Activated T-cell treated with anti-CD3 and anti-CD28 coated beads for 24 hours (primary cell): ENCODE measurements around the gene SLK.

Source experiments
- DNase-seq: peaks from one replicate; pipeline ENCODE4 v3.0.0-alpha.2; 2020; ENCODE audit warnings: low read depth

Gene SLK

DNA sequence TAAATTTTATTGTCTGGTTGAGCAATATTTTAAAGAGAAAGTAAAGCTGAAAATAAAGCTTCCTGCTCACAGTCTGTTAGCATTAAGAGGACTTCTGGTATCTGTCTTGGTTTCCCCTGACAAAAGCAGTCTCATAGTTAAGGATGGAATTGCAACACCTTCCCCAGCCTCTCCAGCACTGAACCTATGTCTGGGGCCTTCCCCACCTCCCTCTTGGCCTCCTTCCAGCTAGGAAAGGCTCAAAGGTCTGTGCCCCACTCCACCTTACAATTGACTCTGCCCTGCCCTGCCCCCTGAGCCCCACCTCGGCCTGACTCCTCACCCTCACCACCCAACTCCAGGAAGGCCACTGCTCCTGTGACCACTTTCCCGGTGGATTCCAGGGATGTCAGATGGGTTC lies 85.5 kb downstream of the SLK start:
- no peak for DNase-seq

DNA sequence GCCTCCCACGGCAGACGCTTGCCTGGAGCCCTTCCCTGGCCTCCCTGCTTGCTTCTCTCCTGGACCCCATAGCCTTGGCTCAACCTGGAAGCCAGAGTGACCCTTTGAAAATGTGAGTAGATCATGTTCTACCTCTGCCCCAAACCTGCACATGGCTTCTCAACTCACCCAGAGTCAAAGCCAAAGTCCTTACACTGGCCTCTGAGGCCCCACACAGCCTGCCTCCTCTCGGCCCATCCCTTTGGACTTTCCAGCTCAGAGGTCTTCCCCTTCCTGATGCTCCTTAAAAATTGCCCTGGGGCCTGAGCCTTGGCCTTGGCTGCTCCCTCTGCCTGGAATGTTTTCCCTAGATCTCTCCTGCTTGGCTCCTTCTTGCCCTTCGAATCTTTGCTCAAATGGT lies 86.3 kb downstream of the SLK start:
- DNase-seq, result no peak

DNA sequence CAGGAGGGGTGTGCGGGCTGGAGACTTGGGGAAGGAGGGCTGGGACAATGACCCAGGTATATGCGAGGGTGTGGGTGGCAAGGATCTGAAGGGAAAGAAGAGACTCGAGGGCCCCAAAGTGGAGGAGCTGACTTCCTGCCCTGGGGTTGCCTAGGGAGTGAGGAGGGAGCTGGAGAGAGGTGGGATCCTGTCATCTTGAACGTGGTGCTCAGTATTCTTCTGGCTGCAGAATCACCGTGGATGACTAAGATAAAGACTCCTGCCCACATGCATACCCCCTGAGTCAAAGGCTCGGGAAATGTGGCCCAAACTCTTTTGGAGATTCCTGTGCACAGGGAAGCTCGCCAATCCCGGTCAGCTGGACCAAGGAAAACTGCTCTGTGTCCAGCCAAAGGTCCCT lies 87.5 kb downstream of the SLK start:
- no peak for DNase-seq

DNA sequence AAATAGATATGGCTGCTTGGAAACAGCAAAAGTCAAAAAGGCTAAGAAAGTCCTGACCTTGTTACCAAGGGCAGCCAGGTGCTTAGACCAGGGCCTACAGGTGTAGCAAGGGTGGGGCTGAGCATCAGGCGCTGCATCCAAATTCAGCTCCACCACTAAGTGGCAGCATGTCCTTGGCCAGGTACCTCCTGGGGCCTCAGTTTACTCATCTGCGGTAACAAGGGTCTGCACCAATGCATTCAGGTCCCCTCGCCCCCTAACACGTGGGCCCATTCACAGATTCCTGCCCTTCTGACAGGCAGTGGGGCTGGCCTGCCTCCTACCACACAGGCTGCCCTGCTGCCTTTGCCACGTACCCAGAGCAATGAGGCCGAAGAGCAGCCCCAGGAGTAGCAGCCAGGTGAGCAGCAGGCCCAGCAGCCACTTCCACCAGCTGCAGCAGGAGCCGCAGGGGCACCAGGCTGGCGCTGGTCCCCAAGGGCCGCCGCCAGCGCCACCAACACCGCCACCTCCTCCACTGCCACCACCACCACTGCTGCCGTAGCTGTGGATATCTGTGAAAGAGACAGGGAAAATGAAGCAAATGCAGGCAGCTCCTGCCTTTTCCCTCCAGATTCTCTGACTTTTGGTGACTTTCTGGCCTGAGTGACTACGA lies 89.8 kb downstream of the SLK start:
- DNase-seq, result no peak

DNA sequence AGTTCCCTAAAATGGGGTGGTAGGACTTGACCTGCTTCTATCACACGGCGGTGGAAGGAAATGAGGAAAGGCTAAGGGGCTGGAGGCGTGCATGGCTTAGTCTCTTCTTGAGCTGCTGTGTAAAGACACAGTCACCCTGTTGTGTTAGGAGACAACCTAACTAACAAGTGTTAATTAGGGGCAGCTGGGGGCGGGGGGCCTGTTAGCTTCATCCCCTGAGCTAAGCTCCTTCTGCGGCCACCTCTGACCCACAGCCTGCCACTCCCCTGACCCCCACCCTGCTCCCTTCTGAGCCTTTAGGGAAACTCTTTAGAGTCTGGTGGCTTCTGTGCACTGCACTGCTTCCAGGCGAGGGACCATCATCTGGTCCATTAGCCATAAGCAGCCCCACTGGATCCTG lies 90.8 kb downstream of the SLK start:
- no peak for DNase-seq

DNA sequence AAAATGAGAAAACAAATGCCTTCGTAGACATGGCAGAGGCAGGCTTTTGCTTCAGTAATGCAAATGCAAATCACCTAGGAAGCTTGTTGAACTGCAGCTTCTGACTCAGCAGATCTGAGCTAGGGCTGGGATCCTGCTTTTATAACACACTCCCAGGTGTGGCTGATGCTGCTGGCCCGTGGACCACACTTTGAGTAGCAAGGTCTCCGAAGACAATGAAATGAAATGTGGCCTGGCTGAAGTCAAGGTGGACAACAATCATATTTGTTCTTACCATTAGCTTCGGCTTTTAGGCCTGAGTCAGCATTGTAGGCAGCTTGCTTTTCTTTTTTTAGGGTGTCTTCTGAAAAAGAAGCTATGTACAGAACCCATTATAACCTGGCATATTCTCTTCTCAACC lies 92.4 kb downstream of the SLK start:
- DNase-seq, result no peak

DNA sequence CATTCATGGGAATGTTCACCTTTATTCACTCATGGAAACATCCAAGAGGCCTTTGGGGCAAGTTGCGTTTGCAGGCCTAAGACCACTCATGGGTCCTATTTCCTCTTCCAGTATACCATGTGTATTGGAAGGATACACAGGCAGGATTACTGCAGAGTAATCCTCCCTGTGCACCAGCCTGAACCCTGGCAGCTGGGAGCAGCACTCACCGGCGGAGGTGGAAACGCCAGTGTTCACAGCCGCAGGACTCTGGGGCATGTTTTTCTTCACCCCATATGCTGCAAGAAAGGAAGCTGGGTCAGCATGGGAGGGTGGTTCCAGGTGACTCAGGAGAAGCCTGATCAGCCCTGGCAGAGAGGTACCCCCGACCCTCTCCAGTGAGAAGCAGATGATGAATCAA lies 94.3 kb downstream of the SLK start:
- no peak for DNase-seq

DNA sequence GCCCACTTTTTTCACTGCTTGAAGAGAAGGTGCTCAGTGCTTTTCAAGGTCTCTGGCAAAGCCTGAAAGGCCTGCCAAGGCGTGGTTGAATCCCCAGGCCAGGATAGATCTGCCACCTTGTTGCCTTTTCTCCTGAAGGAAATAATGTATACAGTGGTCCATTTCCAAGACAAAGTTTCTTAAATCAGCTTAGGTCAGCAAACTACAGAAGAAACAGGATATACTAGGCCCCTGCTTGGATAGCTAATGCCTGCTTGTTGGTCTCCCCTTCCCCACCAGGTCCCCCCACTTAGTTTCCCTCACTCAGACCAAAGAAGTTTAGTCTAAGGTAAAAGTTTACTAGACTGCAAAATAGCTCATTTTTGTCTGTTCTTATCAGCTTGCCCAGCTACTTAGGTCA lies 98.8 kb downstream of the SLK start:
- no peak for DNase-seq

DNA sequence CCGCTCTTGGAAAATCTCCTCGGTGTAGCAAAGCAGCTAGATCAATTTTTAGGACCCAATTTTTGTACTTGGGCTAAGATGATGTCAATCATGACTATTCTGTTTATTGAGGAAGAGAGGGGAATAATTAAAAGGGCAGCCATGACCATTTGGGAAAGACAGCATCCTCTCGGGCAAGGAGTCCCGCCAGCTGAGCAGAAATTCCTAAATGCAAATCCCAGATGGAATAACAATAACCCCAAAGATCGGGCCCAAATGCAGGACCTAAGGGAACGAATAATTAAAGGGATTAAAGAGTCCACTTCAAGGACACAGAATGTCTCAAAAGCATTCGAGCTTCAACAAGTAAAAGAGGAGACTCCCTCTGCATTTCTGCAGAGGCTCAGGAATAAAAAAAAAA lies 100.0 kb downstream of the SLK start:
- DNase-seq, result no peak

DNA sequence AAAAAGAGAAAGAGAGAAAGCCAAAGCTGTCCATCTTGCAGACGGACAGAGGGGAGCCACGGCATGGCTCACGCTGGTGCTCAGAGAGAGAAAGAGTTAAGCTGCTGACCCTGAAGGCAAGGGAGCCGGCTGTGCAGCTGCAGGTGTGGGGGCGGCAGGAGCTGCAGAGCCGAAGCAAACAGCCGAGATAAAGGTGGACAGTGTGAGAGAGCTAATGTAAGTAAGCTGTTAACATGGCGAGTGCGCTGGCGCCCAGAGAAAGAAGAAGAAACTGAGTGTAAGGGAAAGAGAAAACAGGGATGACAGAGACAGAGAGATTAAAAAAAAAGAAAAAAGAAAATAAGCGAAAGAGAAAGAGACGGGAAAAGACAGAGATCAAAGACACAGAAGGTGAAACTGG lies 100.6 kb downstream of the SLK start:
- no peak for DNase-seq

DNA sequence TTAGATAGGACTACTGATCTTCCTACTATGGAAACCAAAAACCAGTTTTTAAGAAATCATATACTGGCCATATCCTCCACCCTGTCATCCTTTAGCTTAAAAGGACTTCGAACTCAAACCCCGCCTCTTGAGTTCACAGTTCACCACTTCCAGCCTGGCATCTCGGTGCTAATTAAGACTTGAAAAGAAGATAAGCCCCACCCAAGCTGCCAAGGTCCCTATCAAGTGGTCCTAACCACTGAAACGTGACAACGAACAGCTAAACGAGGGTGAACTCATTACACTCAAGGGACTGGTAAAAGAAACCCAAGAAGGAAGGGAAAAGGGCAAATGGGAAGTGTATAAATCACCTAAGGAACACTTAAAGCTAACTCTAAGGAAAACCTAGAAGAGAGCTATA lies 102.7 kb downstream of the SLK start:
- no peak for DNase-seq

DNA sequence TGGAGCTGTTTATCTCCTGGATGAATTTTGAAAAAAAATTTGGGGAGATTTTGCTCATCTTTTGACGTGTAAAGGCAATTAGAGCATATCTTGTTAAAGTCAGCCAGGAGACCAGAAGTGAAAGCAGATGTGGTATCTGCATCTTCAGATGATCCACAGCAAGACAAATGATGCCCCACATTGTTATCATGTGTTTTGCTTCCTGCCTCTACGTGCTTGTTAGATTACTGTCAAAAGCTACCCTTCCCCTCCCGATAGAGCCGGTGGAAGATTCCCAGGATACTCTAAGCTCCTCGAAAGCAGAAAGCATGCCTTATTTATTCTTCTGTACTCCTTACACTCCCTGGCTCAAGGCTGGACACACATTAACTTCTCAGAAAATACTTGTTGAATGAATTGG lies 105.8 kb downstream of the SLK start:
- DNase-seq, result no peak

DNA sequence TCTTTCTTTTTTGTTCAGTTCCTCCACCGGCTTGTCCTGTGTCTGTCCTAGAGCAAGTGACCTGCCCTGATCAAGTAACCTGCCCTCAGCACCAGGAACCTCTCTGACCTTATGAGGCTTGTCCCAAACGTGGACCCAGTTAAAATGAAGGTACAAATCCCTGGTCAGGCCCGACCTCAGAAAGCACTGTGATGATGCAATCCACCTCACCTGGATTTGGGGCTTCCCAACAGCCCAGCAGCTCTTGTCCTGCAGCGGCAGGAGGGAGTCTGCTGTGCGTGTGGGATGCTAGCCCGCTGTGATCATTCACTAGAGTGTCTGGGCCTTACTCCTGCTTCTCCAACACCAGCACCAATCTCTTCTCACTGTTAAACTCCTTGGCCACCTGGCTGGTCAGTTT lies 107.6 kb downstream of the SLK start:
- DNase-seq, result no peak

DNA sequence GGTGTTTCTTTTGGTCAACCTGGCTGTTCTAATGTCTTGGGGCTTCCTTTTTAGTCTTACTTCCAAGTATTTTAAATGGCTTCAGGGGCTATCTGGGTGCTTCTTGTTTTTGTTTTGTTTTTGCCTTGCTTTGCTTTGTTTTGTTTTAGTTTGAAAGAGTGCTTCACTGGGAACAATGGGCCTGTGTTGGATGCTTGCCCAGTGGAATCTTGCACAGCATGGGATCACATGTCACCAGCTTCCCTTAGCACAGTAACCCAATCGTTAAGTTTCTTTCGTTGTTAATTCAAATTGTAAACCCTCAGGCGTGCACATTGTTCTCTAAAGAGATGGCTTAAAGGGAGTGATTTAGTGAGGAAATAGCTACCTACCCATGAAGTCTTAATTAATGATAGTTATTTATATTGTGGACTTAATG lies 109.8 kb downstream of the SLK start:
- DNase-seq, result no peak

DNA sequence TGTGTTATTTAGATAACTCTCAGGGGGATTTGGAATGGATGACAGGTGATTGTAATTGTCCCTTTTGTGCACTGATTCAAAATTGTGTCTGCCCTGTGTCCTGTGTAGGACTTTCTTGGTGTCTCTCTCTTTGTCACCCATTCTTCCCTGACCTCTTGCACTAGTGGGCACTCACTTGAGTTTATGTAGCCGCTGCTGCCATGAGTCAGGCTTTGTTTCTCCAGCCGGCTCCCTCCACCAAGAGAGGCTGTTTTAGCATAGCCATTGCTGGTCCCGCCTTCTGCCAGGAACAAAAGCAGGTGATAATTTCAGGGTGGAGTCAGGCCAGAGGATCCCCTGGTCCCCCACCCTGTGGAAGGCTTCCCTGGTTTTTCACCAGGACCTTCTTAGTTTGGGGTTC lies 110.3 kb downstream of the SLK start:
- DNase-seq, result no peak

DNA sequence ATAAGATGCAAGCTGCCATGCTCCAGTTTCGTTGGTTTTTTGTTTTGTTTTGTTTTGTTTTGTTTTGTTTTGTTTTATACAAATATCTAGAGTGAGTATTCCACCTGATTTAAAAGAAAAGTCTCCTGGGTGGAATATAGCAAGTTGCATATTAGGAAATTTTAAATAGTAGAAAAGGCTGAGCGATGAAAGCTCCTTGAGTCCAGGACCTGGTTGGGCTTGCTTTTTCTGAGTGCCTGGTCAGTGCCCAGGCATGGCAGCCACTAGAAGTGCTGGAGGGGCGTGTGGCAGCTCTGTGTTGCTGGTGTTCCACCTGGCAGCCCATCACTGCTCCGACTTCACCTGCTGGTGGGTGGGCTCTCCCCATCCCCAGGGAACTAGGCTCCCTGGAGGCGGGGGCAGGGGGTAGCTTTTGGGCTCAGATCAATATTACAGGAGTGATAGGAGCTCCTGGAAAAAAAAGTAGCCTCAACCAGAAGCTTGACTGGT lies 110.8 kb downstream of the SLK start:
- DNase-seq, result no peak
